Stimulated activated CD8-positive, alpha-beta memory T cell treated with anti-CD3 and anti-CD28 coated beads, Interleukin-2, amount 100 ng/mL, for 1 hour (primary cell): ENCODE data around the gene ZFAND2A.
"Not testable (repeated sequence)": the region's sequence is repeated elsewhere in the genome, so short reads cannot be mapped to it uniquely, and the experiment has no call there.

ENCODE experiments used
- DNase-seq, 2 donors: peaks; one replicate each; pipeline ENCODE4 v3.0.0-alpha.2; 2020; ENCODE audit warnings: low read depth in 2 of 2

Gene ZFAND2A

GRCh38 chr7:1151653-1152425 is 8.2 kb downstream of the ZFAND2A start:
- no peak for DNase-seq

- no peak for DNase-seq
Measured at GRCh38 chr7:1151156-1151555, 8.8 kb downstream of the ZFAND2A start.

- no peak for DNase-seq
Measured at GRCh38 chr7:1150400-1151002, 9.5 kb downstream of the ZFAND2A start.

GRCh38 chr7:1149351-1149794 is 10.6 kb downstream of the ZFAND2A start:
- no peak for DNase-seq

- DNase-seq = not testable (repeated sequence)
Measured at GRCh38 chr7:1147873-1148272, 12.1 kb downstream of the ZFAND2A start.

GRCh38 chr7:1144269-1144771 is 15.7 kb downstream of the ZFAND2A start:
- no peak for DNase-seq

GRCh38 chr7:1143031-1143430 is 17.0 kb downstream of the ZFAND2A start:
- not testable (repeated sequence) for DNase-seq

- no peak for DNase-seq
Measured at GRCh38 chr7:1142051-1142635, 17.9 kb downstream of the ZFAND2A start.

- no peak for DNase-seq
Measured at GRCh38 chr7:1141651-1142050, 18.3 kb downstream of the ZFAND2A start.

- DNase-seq = no peak
Measured at GRCh38 chr7:1140476-1141104, 19.4 kb downstream of the ZFAND2A start.

GRCh38 chr7:1137517-1138167 is 22.4 kb downstream of the ZFAND2A start:
- no peak for DNase-seq

- DNase-seq = no peak
Measured at GRCh38 chr7:1136841-1137516, 23.0 kb downstream of the ZFAND2A start.

- DNase-seq = no peak
Measured at GRCh38 chr7:1134951-1135350, 25.0 kb downstream of the ZFAND2A start.

- DNase-seq = no peak
Measured at GRCh38 chr7:1131471-1132265, 28.3 kb downstream of the ZFAND2A start.

GRCh38 chr7:1130021-1130990 is 29.7 kb downstream of the ZFAND2A start:
- DNase-seq = no peak

- DNase-seq = no peak
Measured at GRCh38 chr7:1129431-1129830, 30.6 kb downstream of the ZFAND2A start.

- DNase-seq = no peak
Measured at GRCh38 chr7:1127001-1127400, 33.0 kb downstream of the ZFAND2A start.

GRCh38 chr7:1125603-1125969 is 34.4 kb downstream of the ZFAND2A start:
- no peak for DNase-seq
